B cell (primary cell): ENCODE data around the gene ZNF600.

ENCODE experiments used
- EZH2 ChIP-seq: IDR thresholded peaks from 2 replicates; pipeline ENCODE4 v1.6.1; 2012; ENCODE audit warnings: borderline replicate concordance, low read depth, mild to moderate bottlenecking, moderate library complexity, low read length; ENCODE audit not compliant: insufficient read depth, poor library complexity, severe bottlenecking
- TF ChIP-seq, protein P1 (sequence below): fragments of 200-600 bp; IDR thresholded peaks from one replicate; pipeline ENCODE4 v1.8.0; 2022; ENCODE audit warnings: antibody characterized with exemption, mild to moderate bottlenecking

DNA sequence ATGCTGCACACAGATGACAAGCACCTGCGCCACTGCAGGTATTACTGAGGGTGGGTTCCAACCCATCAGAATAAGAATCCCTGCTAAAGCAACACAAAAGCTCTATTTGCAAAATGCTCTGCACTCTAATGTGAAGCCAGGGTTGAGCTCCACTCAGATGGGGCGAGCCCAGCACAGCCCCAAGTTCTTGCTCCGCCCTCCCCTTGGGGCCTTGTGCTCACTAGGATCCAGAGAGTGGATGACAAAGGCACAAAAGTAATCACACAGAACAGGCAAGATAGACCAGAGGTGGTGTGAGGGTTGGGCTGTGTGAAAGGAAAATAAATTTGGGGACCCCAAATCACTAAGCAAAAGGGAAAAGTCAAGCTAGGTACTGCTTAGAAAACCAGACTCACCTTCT, 43.5 kb downstream of the ZNF600 start:
- TF ChIP-seq, protein P1, sequence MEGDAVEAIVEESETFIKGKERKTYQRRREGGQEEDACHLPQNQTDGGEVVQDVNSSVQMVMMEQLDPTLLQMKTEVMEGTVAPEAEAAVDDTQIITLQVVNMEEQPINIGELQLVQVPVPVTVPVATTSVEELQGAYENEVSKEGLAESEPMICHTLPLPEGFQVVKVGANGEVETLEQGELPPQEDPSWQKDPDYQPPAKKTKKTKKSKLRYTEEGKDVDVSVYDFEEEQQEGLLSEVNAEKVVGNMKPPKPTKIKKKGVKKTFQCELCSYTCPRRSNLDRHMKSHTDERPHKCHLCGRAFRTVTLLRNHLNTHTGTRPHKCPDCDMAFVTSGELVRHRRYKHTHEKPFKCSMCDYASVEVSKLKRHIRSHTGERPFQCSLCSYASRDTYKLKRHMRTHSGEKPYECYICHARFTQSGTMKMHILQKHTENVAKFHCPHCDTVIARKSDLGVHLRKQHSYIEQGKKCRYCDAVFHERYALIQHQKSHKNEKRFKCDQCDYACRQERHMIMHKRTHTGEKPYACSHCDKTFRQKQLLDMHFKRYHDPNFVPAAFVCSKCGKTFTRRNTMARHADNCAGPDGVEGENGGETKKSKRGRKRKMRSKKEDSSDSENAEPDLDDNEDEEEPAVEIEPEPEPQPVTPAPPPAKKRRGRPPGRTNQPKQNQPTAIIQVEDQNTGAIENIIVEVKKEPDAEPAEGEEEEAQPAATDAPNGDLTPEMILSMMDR = no peak
- TF ChIP-seq EZH2 = no peak
